Heart left ventricle (tissue), 13 donors: Measurements from ENCODE around the gene TCP11L2.

ENCODE experiments used
- CTCF ChIP-seq, 12 donors: fragments of 200-600 bp; sonication (generic) in 4 of 12; IDR thresholded peaks; one replicate each; pipeline versions ENCODE4 v1.5.0 to v1.8.0; 2018 to 2022; ENCODE audit warnings: antibody characterized with exemption in 12 of 12, mild to moderate bottlenecking in 5 of 12
- POLR2A ChIP-seq, 2 donors: fragments of 450-650 bp; IDR thresholded peaks; one replicate each; pipeline ENCODE4 v1.6.1; 2017; ENCODE audit warnings: antibody characterized with exemption in 2 of 2, mild to moderate bottlenecking in 2 of 2, moderate library complexity in 2 of 2
- donor health status: ischemic (EF 13 %, LVEDD 7.1; RV severe dilation, severe dysfunction).
- donor health status: DM: no; HTN: yes; CAD: no.
- donor health status: DM: no; HTN: no; CAD: no.
- donor health status: ischemic (EF 25% LVEDD 6.9; RV normal size, moderate dysfunction).
- donor health status: ischemic (EF 25% LVEDD 5.7; RV mildly dilated, moderate dysfunction).
- donor health status: ischemic (EF 35%, LVEDD 5.7; RV mildly dilated, moderate dysfunction).
- donor health status: nonischemic (EF 11% LVEDD 7.7; RV severe dilation, severe dysfunction).
- donor health status: DM: yes; HTN: yes; CAD: no.
- donor health status: PGD.
- donor health status: ischemic (EF 29% LVEDD 5.4; RV normal size, mild dysfunction).
- donor health status: nonischemic (EF 23%, LVEDD 6.1; RV moderate dilation, normal function).

DNA sequence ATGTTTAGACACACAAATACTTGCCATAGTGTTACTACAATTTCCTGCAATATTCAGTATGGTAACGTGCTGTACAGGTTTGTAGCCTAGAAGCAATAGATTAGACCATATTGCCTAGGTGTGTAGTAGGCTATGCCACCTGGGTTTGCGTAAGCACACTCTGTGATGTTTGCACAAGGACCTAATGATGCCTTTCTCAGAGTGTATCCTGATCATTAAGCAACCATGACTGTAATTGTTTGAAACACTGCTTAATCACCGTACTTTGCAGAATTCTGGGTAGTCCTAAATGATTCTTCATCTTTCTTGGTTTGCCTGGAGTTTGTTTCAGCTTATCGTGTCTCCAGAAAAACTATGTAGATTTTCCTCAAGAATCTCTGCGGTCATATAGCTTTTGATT is 11.2 kb upstream of the TCP11L2 start:
- no peak for TF ChIP-seq CTCF (IDR thresholded peaks at IDR 0.05)
- no peak for TF ChIP-seq POLR2A (IDR thresholded peaks at IDR 0.05)
